Measurements from ENCODE around the gene TMEM151B.

- TF ChIP-seq CTCF (IDR thresholded peaks at IDR 0.05; ENCODE audit: poor library complexity, severe bottlenecking), result no peak
- TF ChIP-seq RAD21 (conservative IDR thresholded peaks at IDR 0.05), result no peak
These were observed 13.6 kb upstream of the TMEM151B start for GRCh38 chr6:44256775-44257024.
